NCI-H526 treated with DMSO at 0.1 percent for 48 hours (cell line): ENCODE data around the gene PFDN5.
"Not testable (repeated sequence)": the region's sequence is repeated elsewhere in the genome, so short reads cannot be mapped to it uniquely, and the experiment has no call there.

Source experiments
- DNase-seq: peaks from one replicate; lab custom pipeline; 2025; lab: John Stamatoyannopoulos, UW

PFDN5 gene

GRCh38 chr12:53327435-53328042 is 32.2 kb downstream of the PFDN5 start:
- DNase-seq, result no peak

- DNase-seq, result no peak
These were observed 32.7 kb downstream of the PFDN5 start for GRCh38 chr12:53328043-53328435.

- no peak for DNase-seq
These were observed 35.3 kb downstream of the PFDN5 start for GRCh38 chr12:53330671-53331070.

- DNase-seq, result not testable (repeated sequence)
These were observed 37.0 kb downstream of the PFDN5 start for GRCh38 chr12:53332339-53332738.

GRCh38 chr12:53332744-53333143 is 37.4 kb downstream of the PFDN5 start:
- DNase-seq, result no peak

- DNase-seq, result no peak
These were observed 37.9 kb downstream of the PFDN5 start for GRCh38 chr12:53333289-53333688.

GRCh38 chr12:53333845-53334244 is 38.5 kb downstream of the PFDN5 start:
- DNase-seq, result no peak

GRCh38 chr12:53334822-53335221 is 39.5 kb downstream of the PFDN5 start:
- no peak for DNase-seq

- no peak for DNase-seq
These were observed 40.9 kb downstream of the PFDN5 start, which contains the start of gene SP7 for GRCh38 chr12:53336181-53336681. TSS of gene SP7 (minus strand) at chr12:53336354. CDS start at chr12:53335646, 708 bp downstream.

GRCh38 chr12:53338017-53338416 is 42.7 kb downstream of the PFDN5 start:
- DNase-seq, result no peak

GRCh38 chr12:53338916-53339315 is 43.6 kb downstream of the PFDN5 start:
- no peak for DNase-seq

- DNase-seq, result no peak
These were observed 45.1 kb downstream of the PFDN5 start for GRCh38 chr12:53340398-53340797.

- no peak for DNase-seq
These were observed 48.1 kb downstream of the PFDN5 start for GRCh38 chr12:53343449-53343848.

- DNase-seq, result no peak
These were observed 48.6 kb downstream of the PFDN5 start for GRCh38 chr12:53343969-53344368.

- DNase-seq, result no peak
These were observed 49.1 kb downstream of the PFDN5 start for GRCh38 chr12:53344487-53344823.

GRCh38 chr12:53344824-53345485 is 49.6 kb downstream of the PFDN5 start:
- peak; percentile 51 for DNase-seq

GRCh38 chr12:53345486-53346188 is 50.3 kb downstream of the PFDN5 start:
- DNase-seq, result peak; percentile 38

GRCh38 chr12:53346491-53346890 is 51.1 kb downstream of the PFDN5 start:
- DNase-seq, result no peak

GRCh38 chr12:53347905-53348304 is 52.6 kb downstream of the PFDN5 start:
- no peak for DNase-seq
